ENCODE results near the gene TAS2R38. TPM values are rescaled to one million over a fixed set of nuclear protein-coding genes. Genes with fewer than 3 reads are reported as not detected.
A peak's percentile ranks its signal among the peaks of the same experiment; 100 is the strongest.

The TAS2R38 gene
- total and polyA plus RNA-seq, 12 donors: not detected

DNA sequence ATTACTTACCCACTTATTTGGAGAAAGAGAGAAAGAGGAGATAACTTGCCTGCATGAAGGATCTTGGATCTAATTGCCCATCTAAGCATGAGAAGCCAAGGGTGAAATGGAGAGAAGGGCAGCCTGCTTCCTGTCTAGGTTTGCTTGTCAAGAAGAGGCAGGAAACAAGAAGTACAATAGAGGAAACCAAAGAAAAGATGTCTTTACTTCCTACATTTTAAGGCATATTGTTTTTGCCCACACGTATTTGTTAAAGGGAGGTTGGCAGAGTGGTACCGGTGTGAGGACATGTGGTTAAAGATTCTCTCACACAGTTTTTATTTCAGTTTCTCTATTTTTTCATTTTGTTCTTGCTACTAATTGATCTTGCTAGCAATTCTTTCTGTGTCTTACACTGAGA is 6.0 kb upstream of the TAS2R38 start:
- H3K27ac ChIP-seq: no peak overlapping the region
- 61 to 75% (median 70%) methylated on average over 2 of the region's 2 CpGs for WGBS, 4 donors
- no peak overlapping the region for H3K4me3 ChIP-seq
- intact Hi-C loops (cut with DNase I): no loop called here
- H3K27me3 ChIP-seq: no peaks in the 10 kb centered on the region
- no peak for DNase-seq
- H3K4me1 ChIP-seq (replicated peaks in 1 of 2): no peaks in the 10 kb centered on the region
- no peaks in the 10 kb centered on the region for H3K36me3 ChIP-seq (replicated peaks in 1 of 2)
- no peaks in the 10 kb centered on the region for H3K9me3 ChIP-seq (replicated peaks in 1 of 3)
- no peak for TF ChIP-seq CTCF (IDR thresholded peaks at IDR 0.05)
- no peak for TF ChIP-seq POLR2A (IDR thresholded peaks at IDR 0.05)

DNA sequence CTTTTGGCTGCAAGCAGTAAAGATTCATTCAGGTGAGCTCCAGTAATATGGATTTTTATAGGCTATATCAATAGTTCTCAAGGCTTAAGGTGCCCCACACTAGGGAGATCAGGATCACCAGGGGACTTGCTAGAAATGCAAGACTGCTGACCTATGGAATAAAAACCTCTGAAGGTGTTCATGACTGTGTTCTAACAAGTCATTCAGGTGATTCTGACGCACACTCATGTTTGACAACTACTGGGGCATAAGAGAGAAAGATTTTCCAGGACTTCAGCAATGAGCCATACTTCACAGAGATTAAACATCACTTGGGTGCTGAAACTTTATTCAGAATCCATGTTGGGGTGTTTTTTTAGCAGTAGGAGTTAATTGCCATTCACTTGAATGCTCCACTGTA is 4.8 kb upstream of the TAS2R38 start:
- no peaks in the 10 kb centered on the region for H3K4me1 ChIP-seq (replicated peaks in 1 of 2)
- H3K27me3 ChIP-seq: no peaks in the 10 kb centered on the region
- intact Hi-C loops (cut with DNase I): no loop called here
- H3K27ac ChIP-seq: no peak overlapping the region
- H3K4me3 ChIP-seq: no peak overlapping the region
- TF ChIP-seq POLR2A (IDR thresholded peaks at IDR 0.05): no peak
- TF ChIP-seq CTCF (IDR thresholded peaks at IDR 0.05): no peak
- WGBS, 4 donors: 76 to 92% (median 82%) methylated on average over 1 of the region's 1 CpG
- DNase-seq: no peak
- no peaks in the 10 kb centered on the region for H3K36me3 ChIP-seq (replicated peaks in 1 of 2)
- H3K9me3 ChIP-seq (replicated peaks in 1 of 3): no peaks in the 10 kb centered on the region

DNA sequence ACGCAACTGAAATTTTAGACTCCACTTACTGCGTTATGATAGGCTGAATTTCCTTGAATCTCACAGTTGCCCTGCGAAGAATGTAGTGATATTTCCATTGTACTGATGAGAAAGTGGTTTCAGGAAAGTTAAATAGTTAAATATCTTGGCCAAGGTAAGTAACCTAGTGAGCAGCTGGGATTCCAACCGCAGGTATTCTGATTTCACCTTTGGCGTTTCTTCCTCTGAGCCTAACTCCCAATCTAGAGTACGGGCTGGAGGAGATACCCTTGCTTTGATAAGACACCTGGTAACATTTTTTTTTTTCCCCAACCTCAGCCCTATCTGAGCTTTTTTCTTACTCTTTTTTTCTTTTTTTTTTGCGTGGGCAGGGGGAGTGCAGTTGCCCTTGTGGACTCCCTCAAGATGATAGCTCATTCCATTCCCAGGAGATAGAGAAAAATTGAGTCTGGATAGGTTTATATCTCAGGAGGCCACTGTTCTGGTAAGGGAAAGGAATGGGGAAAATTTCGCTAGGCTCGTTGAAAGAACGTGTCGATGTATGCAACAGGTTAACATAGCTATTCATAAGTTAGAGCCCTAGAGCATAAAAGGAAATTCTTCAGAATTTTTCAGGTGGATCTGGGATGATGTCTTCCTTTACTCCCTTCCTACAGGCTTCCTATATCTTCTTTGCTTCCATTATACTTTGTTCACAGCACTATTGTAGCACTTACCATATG is 3.1 kb upstream of the TAS2R38 start:
- Histone ChIP-seq H3K9me3 (replicated peaks in 1 of 3) (no peaks in the 10 kb centered on the region), H3K4me3 (no peak overlapping the region), H3K4me1 (replicated peaks in 1 of 2) (no peaks in the 10 kb centered on the region), H3K27me3 (no peaks in the 10 kb centered on the region), H3K27ac (no peak overlapping the region), H3K36me3 (replicated peaks in 1 of 2) (no peaks in the 10 kb centered on the region)
- intact Hi-C loops (cut with DNase I): no loop called here
- WGBS, 4 donors: 45 to 48% (median 47%) methylated on average over 11 of the region's 11 CpGs
- no peak for TF ChIP-seq CTCF (IDR thresholded peaks at IDR 0.05)
- no peak for TF ChIP-seq POLR2A (IDR thresholded peaks at IDR 0.05)
- no peak for DNase-seq

DNA sequence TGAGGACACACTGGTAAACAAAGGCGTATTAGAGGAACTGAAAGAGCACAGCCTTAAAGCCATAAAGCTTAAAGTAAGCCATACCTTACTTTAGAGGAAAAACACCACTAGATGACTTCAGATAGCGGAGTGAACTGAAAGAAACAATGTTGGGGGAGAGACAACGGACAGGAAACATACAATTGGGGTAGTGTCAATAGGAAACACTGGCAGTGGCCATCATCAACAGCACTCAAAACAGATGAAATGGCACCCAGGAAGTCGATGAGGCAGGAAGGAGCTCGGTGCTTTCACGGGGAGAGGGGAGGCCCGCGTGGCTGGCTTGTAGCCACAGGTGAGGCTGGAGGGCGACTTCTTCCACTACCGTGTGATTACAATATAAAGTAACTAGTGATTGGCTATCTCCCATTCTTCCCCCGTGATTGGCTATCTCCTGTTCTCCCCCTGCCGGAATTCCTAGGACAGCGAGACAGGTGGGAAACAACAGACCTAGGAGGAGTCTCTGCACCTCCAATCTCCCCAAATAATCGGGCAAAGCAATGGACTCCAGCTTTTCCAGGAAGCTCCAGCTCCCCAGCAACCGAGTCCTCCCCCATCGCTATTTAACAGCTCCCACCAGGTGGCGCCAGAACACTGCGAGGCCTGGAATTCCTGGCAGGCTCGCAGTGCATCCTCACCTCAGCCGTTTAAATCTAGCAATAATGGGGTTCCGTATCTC is 2.4 kb upstream of the TAS2R38 start:
- H3K9me3 ChIP-seq (replicated peaks in 1 of 3): no peaks in the 10 kb centered on the region
- H3K36me3 ChIP-seq (replicated peaks in 1 of 2): no peaks in the 10 kb centered on the region
- peak overlapping the region in 1 of 4 donors; percentile 33 for H3K4me3 ChIP-seq
- DNase-seq: peak; percentile 45 to 77 (median 65)
- no peaks in the 10 kb centered on the region for H3K4me1 ChIP-seq (replicated peaks in 1 of 2)
- H3K27ac ChIP-seq: no peak overlapping the region
- H3K27me3 ChIP-seq: no peaks in the 10 kb centered on the region
- intact Hi-C loops (cut with DNase I): no loop called here
- TF ChIP-seq POLR2A (IDR thresholded peaks at IDR 0.05) (no peak), CTCF (IDR thresholded peaks at IDR 0.05) (peak; percentile 50 to 72 (median 66))
- 12 to 19% (median 14%) methylated on average over 21 of the region's 21 CpGs for WGBS, 4 donors
